Naive thymus-derived CD4-positive, alpha-beta T cell (primary cell): ENCODE results near the gene CEP164. TPM values are rescaled to one million over a fixed set of nuclear protein-coding genes. Genes with fewer than 3 reads are reported as not detected.

ENCODE experiments used
- ATAC-seq: fragments of 150-1000 bp; cut with Tn5 transposase; 2 replicates; pipeline ENCODE4 v1.10.0; 2021; ENCODE audit warnings: mild to moderate bottlenecking, moderate library complexity
- CTCF ChIA-PET: fragments of 350-600 bp; sonication (Branson Sonifier 250); formaldehyde crosslinking; loops from one replicate; lab custom pipeline; 2021; ENCODE audit warnings: antibody characterized with exemption; lab: Charles Lee
- POLR2A ChIA-PET: fragments of 350-600 bp; sonication (Branson Sonifier 250); formaldehyde crosslinking; loops from one replicate; lab custom pipeline; 2021; ENCODE audit warnings: antibody characterized with exemption, inconsistent platforms; lab: Charles Lee
- DNase-seq, 9 donors: peaks; one replicate each; pipeline versions ENCODE4 v3.0.0 to v3.0.0-alpha.2; 2020 to 2022; ENCODE audit warnings: mixed read lengths in 1 of 9
- H3K27ac ChIP-seq: one replicate; pipeline ENCODE4 v1.7.0; 2013; ENCODE audit warnings: mild to moderate bottlenecking, low read depth, low read length, moderate library complexity
- H3K27me3 ChIP-seq, 2 donors: one replicate each; pipeline ENCODE4 v1.7.0; 2013; ENCODE audit warnings: low read length in 2 of 2, mild to moderate bottlenecking in 2 of 2, moderate library complexity in 2 of 2; ENCODE audit not compliant: control insufficient read depth in 2 of 2, insufficient read depth in 2 of 2
- H3K36me3 ChIP-seq, 3 experiments: 1 replicate in 2 of 3; 2 replicates in 1 of 3; pipeline ENCODE4 v1.7.0; 2013; ENCODE audit warnings: low read length in 3 of 3, mild to moderate bottlenecking in 3 of 3, moderate library complexity in 1 of 3; ENCODE audit not compliant: insufficient read depth in 3 of 3, control insufficient read depth in 2 of 3
- H3K4me1 ChIP-seq, 2 donors: one replicate each; pipeline ENCODE4 v1.7.0; 2013; ENCODE audit warnings: low read length in 2 of 2, mild to moderate bottlenecking in 2 of 2, moderate library complexity in 1 of 2; ENCODE audit not compliant: control insufficient read depth in 2 of 2, insufficient read depth in 2 of 2
- H3K4me3 ChIP-seq: 2 replicates; pipeline ENCODE4 v1.7.0; 2013; ENCODE audit warnings: mild to moderate bottlenecking, low read length
- H3K9me3 ChIP-seq, 3 experiments: 1 replicate in 2 of 3; 2 replicates in 1 of 3; pipeline ENCODE4 v1.7.0; 2013; ENCODE audit warnings: low read length in 3 of 3; ENCODE audit not compliant: control insufficient read depth in 2 of 3
- H3K27ac Mint-ChIP-seq, 9 donors: one replicate each; pipeline ENCODE4 v1.8.0; 2020 to 2022; ENCODE audit warnings: mixed read lengths in 9 of 9, mild to moderate bottlenecking in 8 of 9, moderate library complexity in 5 of 9, inconsistent platforms in 2 of 9
- H3K27me3 Mint-ChIP-seq, 5 donors: one replicate each; pipeline ENCODE4 v1.8.0; 2021 to 2022; ENCODE audit warnings: mixed read lengths in 5 of 5, mild to moderate bottlenecking in 1 of 5
- H3K36me3 Mint-ChIP-seq, 5 donors: one replicate each; pipeline ENCODE4 v1.8.0; 2020 to 2022; ENCODE audit warnings: mixed read lengths in 5 of 5, mild to moderate bottlenecking in 3 of 5, inconsistent platforms in 1 of 5
- H3K4me1 Mint-ChIP-seq, 7 donors: one replicate each; pipeline ENCODE4 v1.8.0; 2020 to 2022; ENCODE audit warnings: mixed read lengths in 7 of 7, mild to moderate bottlenecking in 3 of 7, inconsistent platforms in 1 of 7
- H3K4me3 Mint-ChIP-seq, 10 donors: one replicate each; pipeline ENCODE4 v1.8.0; 2020 to 2022; ENCODE audit warnings: mild to moderate bottlenecking in 10 of 10, mixed read lengths in 10 of 10, moderate library complexity in 6 of 10, inconsistent platforms in 2 of 10
- H3K9me3 Mint-ChIP-seq, 11 donors: one replicate each; pipeline ENCODE4 v1.8.0; 2020 to 2022; ENCODE audit warnings: mixed read lengths in 11 of 11, mild to moderate bottlenecking in 4 of 11, inconsistent platforms in 1 of 11, moderate library complexity in 1 of 11
- intact Hi-C, 2 donors: fragments of 100-400 bp; cut with micrococcal nuclease; formaldehyde crosslinking; loops; one replicate each; pipeline ENCODE4 v1.15.1; 2023
- polyA plus RNA-seq, 2 donors: library from polyadenylated mRNA; unstranded; fragments of 300-500 nt; fragmentation: Illumina TruSeq; gene quantifications; one replicate each; pipeline ENCODE4 v1.2.3, GENCODE V29; 2021
- total RNA-seq, 6 experiments: library from RNA in 5 of 6; stranded (reverse) in 5 of 6; gene quantifications; 1 replicate in 5 of 6; 2 replicates in 1 of 6; pipeline ENCODE4 v1.2.3 and lab custom pipeline; 2021 to 2026

CEP164 gene
- total and polyA plus RNA-seq, 7 experiments from 2014 or later = 16.2 to 47.6 (median 36.7) TPM

GRCh38 chr11:117434481-117434880, 106.8 kb downstream of the CEP164 start:
- no peaks in the 10 kb centered on the region for H3K9me3 ChIP-seq
- Mint-ChIP-seq H3K9me3 (no peaks in the 10 kb centered on the region), H3K27me3 (peaks cover 4 to 9% (median 8%) of the 10 kb centered on the region in 5 donors), H3K27ac (no peak overlapping the region), H3K4me1 (peaks cover 0 to 1% (median 0%) of the 10 kb centered on the region in 7 donors), H3K36me3 (no peaks in the 10 kb centered on the region), H3K4me3 (no peak overlapping the region)
- no peak overlapping the region for H3K27ac ChIP-seq
- intact Hi-C loops = no loop called here
- no peak for DNase-seq
- ATAC-seq = no peak
- ChIA-PET POLR2A (no interaction called here), CTCF (no interaction called here)
- H3K4me3 ChIP-seq = no peak overlapping the region
- no peaks in the 10 kb centered on the region for H3K4me1 ChIP-seq
- H3K27me3 ChIP-seq = no peaks in the 10 kb centered on the region
- no peaks in the 10 kb centered on the region for H3K36me3 ChIP-seq

DNA sequence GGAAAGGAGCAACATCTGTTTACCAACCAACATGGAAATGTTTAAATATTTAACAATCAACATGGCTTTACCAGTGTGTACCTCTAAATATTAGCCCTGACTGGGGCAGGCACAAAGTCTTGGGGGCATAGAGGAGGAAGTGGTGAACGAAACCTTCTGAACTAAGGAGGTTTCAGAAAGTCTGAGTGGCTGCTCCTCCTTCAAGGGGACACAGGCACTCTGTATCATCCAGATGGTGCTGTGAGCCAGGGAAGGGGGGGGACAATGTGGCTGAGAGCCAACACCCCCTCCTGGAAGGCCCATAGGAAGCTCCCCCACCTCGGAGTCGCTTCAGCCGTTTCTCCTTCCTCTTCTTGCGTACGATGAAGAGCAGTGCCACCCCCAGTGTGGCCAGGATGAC, 107.7 kb downstream of the CEP164 start:
- no peaks in the 10 kb centered on the region for H3K4me1 ChIP-seq
- no peak overlapping the region for H3K4me3 Mint-ChIP-seq
- H3K4me1 Mint-ChIP-seq = peaks cover 0 to 1% (median 0%) of the 10 kb centered on the region in 7 donors
- ATAC-seq (no peak), DNase-seq (no peak)
- H3K27ac Mint-ChIP-seq = no peak overlapping the region
- no peaks in the 10 kb centered on the region for H3K9me3 ChIP-seq
- ChIA-PET POLR2A (no interaction called here), CTCF (interaction anchor here (1.1 kb wide), 1 partner anchor 9 kb away, joined by 4 read pairs; no protein-coding TSS in a partner anchor)
- no peak overlapping the region for H3K4me3 ChIP-seq
- intact Hi-C loops = no loop called here
- H3K9me3 Mint-ChIP-seq = no peaks in the 10 kb centered on the region
- H3K27ac ChIP-seq = no peak overlapping the region
- H3K27me3 ChIP-seq = no peaks in the 10 kb centered on the region
- H3K36me3 ChIP-seq = no peaks in the 10 kb centered on the region
- no peaks in the 10 kb centered on the region for H3K36me3 Mint-ChIP-seq
- peaks cover 4 to 12% (median 9%) of the 10 kb centered on the region in 5 donors for H3K27me3 Mint-ChIP-seq

DNA sequence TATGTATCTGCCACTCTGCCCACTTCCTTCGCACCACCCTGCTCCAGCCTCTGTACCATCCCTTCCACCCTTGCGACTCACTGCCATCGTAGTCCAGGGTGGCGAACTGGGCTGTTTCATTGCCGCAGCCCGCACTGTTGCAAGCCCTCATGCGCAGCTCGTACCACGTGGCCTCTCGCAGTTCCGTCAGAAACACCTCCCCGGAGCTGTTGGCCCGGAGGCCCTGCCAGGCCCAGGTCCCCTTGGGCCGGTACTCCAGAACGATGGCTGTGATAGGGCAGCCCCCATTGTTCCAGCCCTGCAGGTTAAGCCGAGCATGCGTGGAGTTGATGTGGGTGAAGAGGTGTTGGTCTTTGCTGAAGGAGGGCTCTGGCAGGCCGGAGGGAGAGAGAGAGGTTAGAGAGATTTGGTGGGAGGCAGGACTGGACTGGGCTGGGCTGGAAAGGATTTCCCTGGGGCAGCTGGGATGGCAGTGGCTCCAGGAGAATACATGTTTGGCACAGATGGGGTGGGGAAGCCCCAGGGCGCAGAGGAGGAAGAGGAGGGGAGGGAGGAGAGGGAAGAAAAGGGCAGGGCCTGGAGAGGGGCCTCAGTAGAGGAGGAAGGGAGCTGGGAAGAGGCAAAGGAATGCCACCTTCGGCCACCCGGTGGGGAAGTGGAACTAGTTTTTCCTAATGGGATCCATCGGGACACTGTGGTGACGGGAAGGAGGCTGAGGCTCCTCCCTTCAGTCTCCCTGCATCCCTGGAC, 109.6 kb downstream of the CEP164 start:
- Mint-ChIP-seq H3K36me3 (no peaks in the 10 kb centered on the region), H3K27ac (no peak overlapping the region), H3K4me3 (no peak overlapping the region), H3K27me3 (peaks cover 4 to 19% (median 14%) of the 10 kb centered on the region in 5 donors), H3K9me3 (peaks cover 0 to 4% (median 0%) of the 10 kb centered on the region in 11 donors), H3K4me1 (no peaks in the 10 kb centered on the region)
- no peaks in the 10 kb centered on the region for H3K27me3 ChIP-seq
- no peaks in the 10 kb centered on the region for H3K36me3 ChIP-seq
- no peaks in the 10 kb centered on the region for H3K9me3 ChIP-seq
- ChIA-PET CTCF (interaction anchor here (1.0 kb wide), 1 partner anchor 11 kb away, joined by 3 read pairs; no protein-coding TSS in a partner anchor), POLR2A (no interaction called here)
- intact Hi-C loops = no loop called here
- DNase-seq = no peak
- no peaks in the 10 kb centered on the region for H3K4me1 ChIP-seq
- H3K27ac ChIP-seq = no peak overlapping the region
- H3K4me3 ChIP-seq = no peak overlapping the region
- ATAC-seq = no peak

DNA sequence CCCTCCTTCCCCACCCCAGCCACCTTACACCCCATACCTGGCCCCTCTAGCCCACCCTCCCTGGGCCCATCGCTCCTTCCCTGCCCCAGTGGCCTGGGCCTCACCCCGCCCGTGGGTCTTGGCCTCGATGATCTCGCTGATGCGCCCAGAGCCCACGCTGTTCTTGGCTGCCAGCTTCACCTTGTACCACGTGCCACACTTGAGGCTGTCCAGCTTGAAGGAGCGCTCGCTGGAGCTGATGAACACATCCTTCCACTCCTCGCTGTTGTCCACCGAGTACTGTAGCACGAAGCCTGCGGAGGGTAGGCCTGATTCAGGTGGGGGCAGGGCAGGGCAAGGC, 110.1 kb downstream of the CEP164 start:
- peaks cover 0 to 6% (median 0%) of the 10 kb centered on the region in 11 donors for H3K9me3 Mint-ChIP-seq
- Histone ChIP-seq H3K9me3 (no peaks in the 10 kb centered on the region), H3K36me3 (no peaks in the 10 kb centered on the region), H3K4me3 (no peak overlapping the region), H3K27me3 (no peaks in the 10 kb centered on the region), H3K4me1 (no peaks in the 10 kb centered on the region), H3K27ac (no peak overlapping the region)
- H3K4me1 Mint-ChIP-seq = no peaks in the 10 kb centered on the region
- ChIA-PET CTCF (interaction anchor here (1.0 kb wide), 1 partner anchor 12 kb away, joined by 3 read pairs; no protein-coding TSS in a partner anchor), POLR2A (no interaction called here)
- DNase-seq (no peak), ATAC-seq (no peak)
- H3K27me3 Mint-ChIP-seq = peaks cover 4 to 22% (median 17%) of the 10 kb centered on the region in 5 donors
- H3K27ac Mint-ChIP-seq = no peak overlapping the region
- H3K4me3 Mint-ChIP-seq = no peak overlapping the region
- H3K36me3 Mint-ChIP-seq = no peaks in the 10 kb centered on the region
- intact Hi-C loops = no loop called here

DNA sequence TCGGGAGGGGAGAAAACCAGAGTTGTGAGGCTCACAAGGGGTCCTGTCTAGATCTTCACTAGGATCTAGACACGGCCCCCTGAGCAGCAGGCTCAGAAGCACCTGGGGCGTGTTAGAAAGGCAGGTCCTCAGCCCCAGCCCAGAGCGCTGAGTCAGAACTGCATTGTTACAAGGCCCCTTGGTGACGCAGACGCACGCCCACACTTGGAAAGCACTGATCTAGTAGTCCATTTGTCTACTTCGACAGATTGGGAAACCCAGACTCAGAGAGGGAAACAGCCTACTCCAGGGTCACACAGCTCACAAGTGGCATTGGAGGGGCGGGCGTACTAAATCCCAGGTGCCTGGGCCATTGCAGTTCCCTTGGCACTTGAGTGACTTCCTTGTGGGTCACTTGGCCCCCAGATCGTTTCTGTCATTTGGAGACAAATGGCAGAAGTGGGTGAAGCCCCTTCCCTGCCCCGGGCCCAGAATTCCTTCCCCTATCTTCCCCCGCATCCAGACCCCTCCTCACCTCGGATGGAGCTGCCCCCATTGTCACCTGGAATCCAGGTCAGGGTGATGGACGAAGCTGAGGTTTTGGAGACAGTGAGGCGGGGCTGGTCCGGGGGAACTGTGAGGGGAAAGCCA, 110.8 kb downstream of the CEP164 start:
- H3K36me3 Mint-ChIP-seq = no peaks in the 10 kb centered on the region
- no peak overlapping the region for H3K4me3 Mint-ChIP-seq
- no peaks in the 10 kb centered on the region for H3K9me3 ChIP-seq
- no peaks in the 10 kb centered on the region for H3K36me3 ChIP-seq
- peaks cover 4 to 24% (median 17%) of the 10 kb centered on the region in 5 donors for H3K27me3 Mint-ChIP-seq
- H3K4me3 ChIP-seq = no peak overlapping the region
- CTCF ChIA-PET = no interaction called here
- H3K27ac Mint-ChIP-seq = no peak overlapping the region
- POLR2A ChIA-PET = no interaction called here
- DNase-seq (no peak), ATAC-seq (no peak)
- peaks cover 0 to 6% (median 0%) of the 10 kb centered on the region in 11 donors for H3K9me3 Mint-ChIP-seq
- no peak overlapping the region for H3K27ac ChIP-seq
- no peaks in the 10 kb centered on the region for H3K4me1 Mint-ChIP-seq
- no peaks in the 10 kb centered on the region for H3K27me3 ChIP-seq
- intact Hi-C loops = no loop called here
- H3K4me1 ChIP-seq = no peaks in the 10 kb centered on the region

DNA sequence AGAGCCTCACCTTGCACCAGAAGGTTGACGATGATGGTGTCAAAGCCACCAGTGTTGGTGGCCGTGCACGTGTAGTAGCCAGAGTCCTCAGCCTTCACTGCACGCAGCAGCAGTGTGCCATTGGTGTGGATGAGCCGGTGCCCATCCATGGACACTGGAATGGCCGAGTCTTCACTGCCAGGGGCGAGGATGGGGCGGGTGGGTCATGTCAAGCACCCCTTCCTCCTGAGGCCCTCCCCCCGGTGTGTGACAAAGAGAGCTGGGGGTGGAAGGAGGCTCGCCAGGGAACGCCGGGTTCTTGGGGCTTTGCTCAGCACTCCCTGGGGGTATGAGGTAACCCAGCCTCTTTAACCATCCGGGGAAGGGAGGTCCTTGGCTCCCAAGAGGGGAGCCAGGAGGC, 111.6 kb downstream of the CEP164 start:
- Mint-ChIP-seq H3K27ac (no peak overlapping the region), H3K36me3 (no peaks in the 10 kb centered on the region), H3K27me3 (peaks cover 4 to 29% (median 22%) of the 10 kb centered on the region in 5 donors), H3K4me1 (no peaks in the 10 kb centered on the region), H3K9me3 (peaks cover 0 to 6% (median 0%) of the 10 kb centered on the region in 11 donors), H3K4me3 (no peak overlapping the region)
- ChIA-PET CTCF (no interaction called here), POLR2A (no interaction called here)
- no peaks in the 10 kb centered on the region for H3K36me3 ChIP-seq
- no peak overlapping the region for H3K4me3 ChIP-seq
- ATAC-seq = no peak
- H3K27ac ChIP-seq = no peak overlapping the region
- no peaks in the 10 kb centered on the region for H3K9me3 ChIP-seq
- no peaks in the 10 kb centered on the region for H3K27me3 ChIP-seq
- no peaks in the 10 kb centered on the region for H3K4me1 ChIP-seq
- no peak for DNase-seq
- intact Hi-C loops = no loop called here
